Aorta (tissue), 5 donors: ENCODE data around the gene ADAM11. TPM values are rescaled to one million over a fixed set of nuclear protein-coding genes. Genes with fewer than 3 reads are reported as not detected.

Experiments
- ATAC-seq: fragments of 200-7000 bp; cut with Tn5 transposase; one replicate; pipeline ENCODE4 v1.9.1; 2022; ENCODE audit warnings: moderate library complexity; ENCODE audit not compliant: low FRiP score
- DNase-seq, 2 donors: peaks; one replicate each; pipeline ENCODE4 v3.0.0-alpha.2; 2020
- H3K27ac ChIP-seq, 2 donors: one replicate each; pipeline ENCODE4 v1.5.1; 2013; ENCODE audit warnings: low read length in 2 of 2, mild to moderate bottlenecking in 2 of 2, moderate library complexity in 2 of 2, control low read depth in 1 of 2, inconsistent platforms in 1 of 2, low read depth in 1 of 2
- H3K27me3 ChIP-seq, 2 donors: one replicate each; pipeline ENCODE4 v1.6.1; 2013; ENCODE audit warnings: control low read depth in 1 of 2, low read length in 1 of 2, mild to moderate bottlenecking in 1 of 2, moderate library complexity in 1 of 2; ENCODE audit not compliant: insufficient read depth in 2 of 2, control insufficient read depth in 1 of 2
- H3K36me3 ChIP-seq, 2 donors: one replicate each; pipeline ENCODE4 v1.6.1; 2013; ENCODE audit warnings: control low read depth in 1 of 2, low read length in 1 of 2, mild to moderate bottlenecking in 1 of 2; ENCODE audit not compliant: insufficient read depth in 2 of 2, control insufficient read depth in 1 of 2
- H3K4me1 ChIP-seq, 2 donors: one replicate each; pipeline ENCODE4 v1.6.1; 2013; ENCODE audit warnings: low read length in 2 of 2, control low read depth in 1 of 2, mild to moderate bottlenecking in 1 of 2, moderate library complexity in 1 of 2; ENCODE audit not compliant: insufficient read depth in 2 of 2, control insufficient read depth in 1 of 2
- H3K4me3 ChIP-seq, 2 donors: one replicate each; pipeline ENCODE4 v1.5.1; 2013; ENCODE audit warnings: low read length in 2 of 2, control low read depth in 1 of 2, mild to moderate bottlenecking in 1 of 2
- H3K9me3 ChIP-seq: one replicate; pipeline ENCODE4 v1.6.1; 2013; ENCODE audit warnings: mild to moderate bottlenecking, low read length; ENCODE audit not compliant: control insufficient read depth
- WGBS, 2 donors: extraction: QIAGEN DNeasy Blood & Tissue Kit; methylation state at CpG; one replicate each; pipeline ENCODE4 v1.1.7; 2013; 5-methylcytosine and 5-hydroxymethylcytosine counted together
- intact Hi-C, 2 donors: fragments of 100-400 bp; cut with DNase I; formaldehyde crosslinking; loops; one replicate each; pipeline versions ENCODE4 v1.14.2 to v1.15.0; 2022
- polyA plus RNA-seq, 2 donors: library from polyadenylated mRNA; stranded (reverse); fragments of 200-250 nt; gene quantifications; one replicate each; pipeline ENCODE4 v1.2.3, GENCODE V29; 2013
- total RNA-seq, 2 donors: library from RNA; stranded (reverse); fragmentation: NEBNext Ultra II Directional; extraction: Animal tissue kit (Norgen Biotek cat#: 25700); gene quantifications; one replicate each; pipeline ENCODE4 v1.2.1, GENCODE V29; 2021
- donor health status: healthy with polysubstance abuse.
- donor health status: Bipolar disorder and iron deficiency.
- donor health status: DM: no; HTN: no; CAD: no.
- donor health status: DM: no; HTN: no; CAD: no.
- donor health status: DM: yes; HTN: yes; CAD: no.

ADAM11 gene
- total and polyA plus RNA-seq, 4 donors: 0.38 to 1.6 (median 0.91) TPM

DNA sequence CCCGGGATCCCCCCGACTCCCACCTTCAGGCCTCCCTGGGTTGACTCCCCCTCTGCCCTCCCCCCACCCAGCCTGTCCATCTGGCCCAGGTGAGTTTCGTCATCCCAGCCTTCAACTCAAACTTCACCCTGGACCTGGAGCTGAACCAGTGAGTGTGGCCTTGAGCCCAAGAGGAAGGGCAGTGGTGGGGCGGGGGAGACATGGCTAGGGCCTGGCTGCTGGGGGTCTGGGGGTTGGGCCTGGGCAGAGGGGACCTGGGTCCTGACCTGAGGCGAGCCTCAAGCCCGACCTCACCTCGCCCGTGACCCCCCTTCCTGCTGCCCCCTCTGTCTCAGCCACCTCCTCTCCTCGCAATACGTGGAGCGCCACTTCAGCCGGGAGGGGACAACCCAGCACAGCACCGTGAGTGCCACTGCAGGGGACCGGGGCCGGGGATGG lies 10.9 kb downstream of the ADAM11 start:
- no peaks in the 10 kb centered on the region for H3K36me3 ChIP-seq
- H3K9me3 ChIP-seq: no peaks in the 10 kb centered on the region
- WGBS, 2 donors: 80 to 83% methylated on average over 12 to 15 of the region's 15 CpGs
- no peak for DNase-seq
- no peak overlapping the region for H3K27ac ChIP-seq
- no peak overlapping the region for H3K4me3 ChIP-seq
- ATAC-seq: no peak
- H3K4me1 ChIP-seq: no peaks in the 10 kb centered on the region
- H3K27me3 ChIP-seq: no peaks in the 10 kb centered on the region
- intact Hi-C loops: loop anchor here in 1 of 2 donors (10.0 kb wide), 2 partner anchors 255 to 365 kb away; partner anchors contain the start of genes ACBD4 and PLCD3

GRCh38 chr17:44770166-44770925 lies 11.6 kb downstream of the ADAM11 start:
- H3K4me1 ChIP-seq: no peaks in the 10 kb centered on the region
- H3K27ac ChIP-seq: no peak overlapping the region
- 43 to 58% methylated on average over 10 to 11 of the region's 11 CpGs for WGBS, 2 donors
- no peak for DNase-seq
- H3K4me3 ChIP-seq: no peak overlapping the region
- ATAC-seq: no peak
- H3K27me3 ChIP-seq: no peaks in the 10 kb centered on the region
- intact Hi-C loops: loop anchor here in 1 of 2 donors (10.0 kb wide), 2 partner anchors 254 to 364 kb away; partner anchors contain the start of genes ACBD4 and PLCD3
- H3K36me3 ChIP-seq: no peaks in the 10 kb centered on the region
- no peaks in the 10 kb centered on the region for H3K9me3 ChIP-seq

DNA sequence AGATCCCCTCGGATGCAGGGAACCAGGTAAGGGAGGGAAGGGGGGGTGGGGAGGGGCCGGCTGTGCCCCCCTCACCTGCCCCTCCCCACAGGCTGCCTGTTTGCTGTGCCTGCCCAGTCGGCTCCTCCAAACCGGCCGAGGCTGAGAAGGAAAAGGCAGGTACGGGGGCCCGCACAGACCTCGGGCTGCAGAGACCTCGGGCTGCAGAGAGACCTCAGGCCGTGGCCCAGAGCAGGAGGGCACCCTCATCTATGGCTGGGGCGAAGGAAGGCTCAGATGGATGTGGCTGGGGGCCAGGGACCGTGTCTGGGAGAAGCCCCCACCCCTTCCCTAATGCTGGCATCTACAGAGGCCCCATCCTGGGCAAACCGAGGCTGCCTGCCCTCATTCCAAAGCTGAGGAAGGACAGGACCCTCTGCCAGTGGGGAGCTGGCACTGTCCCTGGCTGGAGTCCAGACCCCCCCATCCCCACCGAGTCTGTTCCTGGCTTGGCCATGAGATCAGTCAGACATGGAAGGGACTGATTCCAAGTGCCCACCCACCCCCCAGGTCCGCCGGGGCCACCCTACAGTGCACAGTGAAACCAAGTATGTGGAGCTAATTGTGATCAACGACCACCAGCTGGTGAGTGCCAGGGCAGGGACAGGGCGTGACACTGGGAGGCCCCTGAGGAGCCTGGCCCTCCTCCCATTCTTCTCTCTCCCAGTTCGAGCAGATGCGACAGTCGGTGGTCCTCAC lies 13.7 kb downstream of the ADAM11 start:
- 54 to 56% methylated on average over 19 to 21 of the region's 21 CpGs for WGBS, 2 donors
- intact Hi-C loops: loop anchor here in 1 of 2 donors (10.0 kb wide), 2 partner anchors 252 to 362 kb away; partner anchors contain the start of genes ACBD4 and PLCD3
- Histone ChIP-seq H3K4me1 (no peaks in the 10 kb centered on the region), H3K27me3 (no peaks in the 10 kb centered on the region), H3K36me3 (no peaks in the 10 kb centered on the region), H3K27ac (no peak overlapping the region), H3K9me3 (no peaks in the 10 kb centered on the region), H3K4me3 (no peak overlapping the region)
- DNase-seq (no peak), ATAC-seq (no peak)

GRCh38 chr17:44773140-44773539 lies 14.4 kb downstream of the ADAM11 start:
- Histone ChIP-seq H3K27me3 (no peaks in the 10 kb centered on the region), H3K4me1 (no peaks in the 10 kb centered on the region), H3K36me3 (no peaks in the 10 kb centered on the region), H3K27ac (no peak overlapping the region), H3K4me3 (no peak overlapping the region), H3K9me3 (no peaks in the 10 kb centered on the region)
- intact Hi-C loops: loop anchor here in 1 of 2 donors (10.0 kb wide), 2 partner anchors 252 to 362 kb away; partner anchors contain the start of genes ACBD4 and PLCD3
- 63 to 78% methylated on average over 6 of the region's 6 CpGs for WGBS, 2 donors
- DNase-seq: no peak
- no peak for ATAC-seq

GRCh38 chr17:44774271-44775135 lies 15.7 kb downstream of the ADAM11 start:
- no peaks in the 10 kb centered on the region for H3K36me3 ChIP-seq
- no peaks in the 10 kb centered on the region for H3K4me1 ChIP-seq
- H3K27me3 ChIP-seq: no peaks in the 10 kb centered on the region
- peak; percentile 91 to 97 for DNase-seq
- 22 to 31% methylated on average over 42 of the region's 42 CpGs for WGBS, 2 donors
- H3K4me3 ChIP-seq: no peak overlapping the region
- ATAC-seq: peak; percentile 88
- no peaks in the 10 kb centered on the region for H3K9me3 ChIP-seq
- no peak overlapping the region for H3K27ac ChIP-seq
- intact Hi-C loops: loop anchor here (2.0 to 10.0 kb wide), 6 partner anchors 58 to 360 kb away; partner anchors contain the start of genes PLCD3 (in 2 of the 2), ACBD4 (in 1 of the 2) and GJC1 (in 1 of the 2)

DNA sequence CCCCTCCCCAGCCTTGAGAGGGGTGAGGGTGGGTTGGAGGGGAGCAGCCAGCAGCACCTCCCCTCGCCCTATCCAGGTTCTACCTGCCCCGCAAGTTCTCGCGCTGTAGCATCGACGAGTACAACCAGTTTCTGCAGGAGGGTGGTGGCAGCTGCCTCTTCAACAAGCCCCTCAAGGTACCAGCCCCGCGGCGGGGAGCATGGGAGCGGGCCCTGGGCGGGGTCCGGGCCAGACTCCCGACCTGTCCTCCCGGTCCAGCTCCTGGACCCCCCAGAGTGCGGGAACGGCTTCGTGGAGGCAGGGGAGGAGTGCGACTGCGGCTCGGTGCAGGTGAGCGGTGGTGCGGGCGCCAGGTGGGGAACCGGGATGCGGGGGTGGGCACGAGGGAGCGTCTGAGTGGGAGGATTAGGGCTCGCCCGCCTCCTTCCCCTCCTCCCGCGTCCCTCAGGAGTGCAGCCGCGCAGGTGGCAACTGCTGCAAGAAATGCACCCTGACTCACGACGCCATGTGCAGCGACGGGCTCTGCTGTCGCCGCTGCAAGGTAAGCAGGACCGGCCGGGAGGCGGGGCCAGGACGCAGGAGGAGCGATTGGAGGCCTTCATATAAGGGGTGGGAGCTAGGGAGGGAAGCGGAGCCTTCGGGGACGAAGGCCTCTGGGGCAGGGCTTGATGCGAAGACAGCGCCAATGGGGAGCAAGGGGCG lies 16.5 kb downstream of the ADAM11 start:
- 1% methylated on average over 41 to 50 of the region's 50 CpGs for WGBS, 2 donors
- ATAC-seq: peak; percentile 95
- no peaks in the 10 kb centered on the region for H3K36me3 ChIP-seq
- no peaks in the 10 kb centered on the region for H3K27me3 ChIP-seq
- peak; percentile 98 for DNase-seq
- no peaks in the 10 kb centered on the region for H3K4me1 ChIP-seq
- H3K27ac ChIP-seq: no peak overlapping the region
- peak overlapping the region in 1 of 2 donors; percentile 3 for H3K4me3 ChIP-seq
- intact Hi-C loops: loop anchor here (2.0 to 10.0 kb wide), 6 partner anchors 57 to 360 kb away; partner anchors contain the start of genes PLCD3 (in 2 of the 2), ACBD4 (in 1 of the 2) and GJC1 (in 1 of the 2)
- no peaks in the 10 kb centered on the region for H3K9me3 ChIP-seq

DNA sequence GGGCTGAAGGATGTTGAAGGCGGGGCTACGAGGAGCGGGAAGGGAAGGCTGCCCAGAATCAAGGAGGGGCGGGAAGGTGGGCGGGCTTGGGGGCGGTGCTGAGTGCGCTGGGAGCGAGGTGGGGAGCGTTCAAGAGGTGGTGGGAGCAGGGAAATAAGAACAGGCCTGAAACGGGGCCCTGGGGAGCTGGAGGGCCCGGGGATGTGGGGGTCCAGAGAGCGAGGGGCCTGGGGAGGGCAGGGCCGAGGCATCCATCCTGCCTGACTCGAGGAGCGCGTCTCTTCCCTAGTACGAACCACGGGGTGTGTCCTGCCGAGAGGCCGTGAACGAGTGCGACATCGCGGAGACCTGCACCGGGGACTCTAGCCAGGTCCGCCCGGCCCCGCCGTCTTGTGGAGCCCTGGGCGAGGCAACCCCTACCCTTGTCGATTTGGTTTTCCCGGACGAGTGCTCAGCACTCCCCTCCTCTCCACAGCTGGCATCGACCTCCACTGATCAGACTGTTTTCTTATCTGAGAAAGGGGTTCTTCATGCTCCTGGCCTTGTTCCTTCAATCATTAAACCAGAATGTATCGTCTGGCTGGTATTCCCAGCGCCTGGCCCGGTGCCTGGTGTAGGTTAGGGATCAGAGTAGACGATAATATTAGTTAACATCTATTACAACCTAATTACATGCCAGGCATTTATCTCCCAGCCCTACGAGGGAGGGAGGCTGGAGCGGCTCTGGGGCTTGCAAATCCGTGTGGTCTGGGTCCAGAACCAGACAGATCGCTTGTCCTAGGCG lies 17.2 kb downstream of the ADAM11 start:
- intact Hi-C loops: loop anchor here (2.0 to 10.0 kb wide), 6 partner anchors 56 to 359 kb away; partner anchors contain the start of genes PLCD3 (in 2 of the 2), ACBD4 (in 1 of the 2) and GJC1 (in 1 of the 2)
- H3K27me3 ChIP-seq: no peaks in the 10 kb centered on the region
- ATAC-seq (no peak), DNase-seq (no peak)
- no peaks in the 10 kb centered on the region for H3K36me3 ChIP-seq
- WGBS, 2 donors: 7 to 8% methylated on average over 43 of the region's 43 CpGs
- H3K9me3 ChIP-seq: no peaks in the 10 kb centered on the region
- no peak overlapping the region for H3K27ac ChIP-seq
- H3K4me3 ChIP-seq: peak overlapping the region; percentile 27 to 36
- no peaks in the 10 kb centered on the region for H3K4me1 ChIP-seq
